GM23248 (cell line): ENCODE results near the gene SMIM29.

Source experiments
- EZH2 ChIP-seq: fragments of 200-600 bp; sonication (generic); IDR thresholded peaks from 2 replicates; pipeline ENCODE4 v1.6.1; 2018; ENCODE audit warnings: antibody characterized with exemption, mild to moderate bottlenecking; ENCODE audit not compliant: insufficient read depth, poor library complexity, severe bottlenecking
- EZH2phosphoT487 ChIP-seq: fragments of 200-600 bp; sonication (generic); IDR thresholded peaks from 2 replicates; pipeline ENCODE4 v1.6.1; 2018; ENCODE audit warnings: antibody characterized with exemption, moderate library complexity, mild to moderate bottlenecking, low read depth; ENCODE audit not compliant: insufficient read depth

GRCh38 chr6:34200340-34200971, 48.4 kb downstream of the SMIM29 start:
- no peak for TF ChIP-seq EZH2
- TF ChIP-seq EZH2phosphoT487 = no peak
